ENCODE measurements around the gene AMMECR1L. TPM values are rescaled to one million over a fixed set of nuclear protein-coding genes. Genes with fewer than 3 reads are reported as not detected.
"Not testable (repeated sequence)": the region's sequence is repeated elsewhere in the genome, so short reads cannot be mapped to it uniquely, and the experiment has no call there.

Gene AMMECR1L
- total RNA-seq, result 10 to 100 TPM; 14.7 to 15.7 TPM

GRCh38 chr2:127885780-127886592 is at the start of gene AMMECR1L:
AMMECR1L (minus strand) TSS chr2:127885956; CDS start chr2:127874234, 11,722 bp downstream.
- DNase-seq, result peak; percentile 85
- not testable (repeated sequence) for H3K27me3 Mint-ChIP-seq, H3K9me3 Mint-ChIP-seq
- H3K4me1 Mint-ChIP-seq, result peaks cover 32% of the 10 kb centered on the region
- peak within 1 kb of the TSS; percentile 93 for H3K4me3 Mint-ChIP-seq
- ATAC-seq (ENCODE audit: low read depth), result peak; percentile 89
- peak within 1 kb of the TSS; percentile 91 for H3K27ac Mint-ChIP-seq
- H3K36me3 Mint-ChIP-seq, result peaks cover 14% of the 10 kb centered on the region
- POLR2A ChIA-PET, result interaction anchor here (1.5 kb wide), 1 partner anchor 205 kb away, joined by 4 read pairs; the partner anchor contains the start of gene UGGT1

GRCh38 chr2:127935337-127935736 is 49.6 kb upstream of the AMMECR1L start:
- no peak overlapping the region for H3K4me3 Mint-ChIP-seq
- DNase-seq, result no peak
- no peaks in the 10 kb centered on the region for H3K4me1 Mint-ChIP-seq
- no peaks in the 10 kb centered on the region for H3K9me3 Mint-ChIP-seq
- H3K36me3 Mint-ChIP-seq, result no peaks in the 10 kb centered on the region
- POLR2A ChIA-PET, result no interaction called here
- ATAC-seq (ENCODE audit: low read depth), result no peak
- no peak overlapping the region for H3K27ac Mint-ChIP-seq
- peaks cover 6% of the 10 kb centered on the region for H3K27me3 Mint-ChIP-seq

GRCh38 chr2:127932199-127932876 is 46.6 kb upstream of the AMMECR1L start:
- H3K36me3 Mint-ChIP-seq, result no peaks in the 10 kb centered on the region
- ATAC-seq (ENCODE audit: low read depth), result no peak
- no peaks in the 10 kb centered on the region for H3K4me1 Mint-ChIP-seq
- H3K27ac Mint-ChIP-seq, result no peak overlapping the region
- no peaks in the 10 kb centered on the region for H3K9me3 Mint-ChIP-seq
- no peak overlapping the region for H3K4me3 Mint-ChIP-seq
- no peak for DNase-seq
- POLR2A ChIA-PET, result no interaction called here
- peaks cover 10% of the 10 kb centered on the region for H3K27me3 Mint-ChIP-seq

GRCh38 chr2:127929449-127929848 is 43.7 kb upstream of the AMMECR1L start:
- no peak overlapping the region for H3K4me3 Mint-ChIP-seq
- H3K27ac Mint-ChIP-seq, result no peak overlapping the region
- POLR2A ChIA-PET, result no interaction called here
- DNase-seq (no peak), ATAC-seq (ENCODE audit: low read depth) (no peak)
- H3K4me1 Mint-ChIP-seq, result no peaks in the 10 kb centered on the region
- no peaks in the 10 kb centered on the region for H3K36me3 Mint-ChIP-seq
- no peaks in the 10 kb centered on the region for H3K9me3 Mint-ChIP-seq
- peaks cover 11% of the 10 kb centered on the region for H3K27me3 Mint-ChIP-seq

- Mint-ChIP-seq H3K4me1 (no peaks in the 10 kb centered on the region), H3K9me3 (no peaks in the 10 kb centered on the region), H3K27me3 (peaks cover 7% of the 10 kb centered on the region), H3K36me3 (no peaks in the 10 kb centered on the region), H3K4me3 (no peak overlapping the region), H3K27ac (no peak overlapping the region)
- POLR2A ChIA-PET, result no interaction called here
- ATAC-seq (ENCODE audit: low read depth) (no peak), DNase-seq (no peak)
Observed at GRCh38 chr2:127927384-127927783, 41.6 kb upstream of the AMMECR1L start.

GRCh38 chr2:127917916-127918315 is 32.2 kb upstream of the AMMECR1L start:
- no peaks in the 10 kb centered on the region for H3K27me3 Mint-ChIP-seq
- H3K9me3 Mint-ChIP-seq, result no peaks in the 10 kb centered on the region
- ATAC-seq (ENCODE audit: low read depth), result no peak
- DNase-seq, result no peak
- POLR2A ChIA-PET, result no interaction called here
- no peaks in the 10 kb centered on the region for H3K4me1 Mint-ChIP-seq
- no peaks in the 10 kb centered on the region for H3K36me3 Mint-ChIP-seq
- H3K4me3 Mint-ChIP-seq, result no peak overlapping the region
- no peak overlapping the region for H3K27ac Mint-ChIP-seq

- POLR2A ChIA-PET, result no interaction called here
Observed at GRCh38 chr2:127913808-127914457, 28.2 kb upstream of the AMMECR1L start.

GRCh38 chr2:127911737-127912136 is 26.0 kb upstream of the AMMECR1L start:
- H3K4me3 Mint-ChIP-seq, result no peak overlapping the region
- H3K27ac Mint-ChIP-seq, result no peak overlapping the region
- H3K36me3 Mint-ChIP-seq, result no peaks in the 10 kb centered on the region
- DNase-seq, result no peak
- H3K4me1 Mint-ChIP-seq, result no peaks in the 10 kb centered on the region
- POLR2A ChIA-PET, result no interaction called here
- ATAC-seq (ENCODE audit: low read depth), result no peak
- peaks cover 3% of the 10 kb centered on the region for H3K27me3 Mint-ChIP-seq
- H3K9me3 Mint-ChIP-seq, result no peaks in the 10 kb centered on the region

More at GRCh38 chr2:127913808-127914457, 28.2 kb upstream of the AMMECR1L start:
- H3K4me3 Mint-ChIP-seq, result no peak overlapping the region
- H3K36me3 Mint-ChIP-seq, result no peaks in the 10 kb centered on the region
- no peaks in the 10 kb centered on the region for H3K27me3 Mint-ChIP-seq
- H3K4me1 Mint-ChIP-seq, result no peaks in the 10 kb centered on the region
- H3K27ac Mint-ChIP-seq, result no peak overlapping the region
- no peaks in the 10 kb centered on the region for H3K9me3 Mint-ChIP-seq
- ATAC-seq (ENCODE audit: low read depth) (no peak), DNase-seq (no peak)

- POLR2A ChIA-PET, result no interaction called here
- Mint-ChIP-seq H3K27ac (no peak overlapping the region), H3K4me3 (no peak overlapping the region), H3K27me3 (peaks cover 10% of the 10 kb centered on the region), H3K36me3 (no peaks in the 10 kb centered on the region), H3K9me3 (no peaks in the 10 kb centered on the region), H3K4me1 (no peaks in the 10 kb centered on the region)
- ATAC-seq (ENCODE audit: low read depth) (no peak), DNase-seq (no peak)
Observed at GRCh38 chr2:127910415-127910814, 24.7 kb upstream of the AMMECR1L start.

- no peak overlapping the region for H3K4me3 Mint-ChIP-seq
- no peaks in the 10 kb centered on the region for H3K36me3 Mint-ChIP-seq
- ATAC-seq (ENCODE audit: low read depth), result no peak
- no peak overlapping the region for H3K27ac Mint-ChIP-seq
- POLR2A ChIA-PET, result no interaction called here
- peaks cover 11% of the 10 kb centered on the region for H3K27me3 Mint-ChIP-seq
- H3K4me1 Mint-ChIP-seq, result no peaks in the 10 kb centered on the region
- no peak for DNase-seq
- no peaks in the 10 kb centered on the region for H3K9me3 Mint-ChIP-seq
Observed at GRCh38 chr2:127909019-127909418, 23.3 kb upstream of the AMMECR1L start.

- peaks cover 11% of the 10 kb centered on the region for H3K27me3 Mint-ChIP-seq
- H3K4me3 Mint-ChIP-seq; ATAC-seq (ENCODE audit: low read depth); H3K4me1 Mint-ChIP-seq; H3K27ac Mint-ChIP-seq; DNase-seq; H3K9me3 Mint-ChIP-seq; POLR2A ChIA-PET; H3K36me3 Mint-ChIP-seq: not testable (repeated sequence)
Observed at GRCh38 chr2:127907733-127908400, 22.1 kb upstream of the AMMECR1L start.

GRCh38 chr2:127906206-127906926 is 20.6 kb upstream of the AMMECR1L start:
- H3K27ac Mint-ChIP-seq, result no peak overlapping the region
- POLR2A ChIA-PET, result no interaction called here
- no peaks in the 10 kb centered on the region for H3K9me3 Mint-ChIP-seq
- H3K27me3 Mint-ChIP-seq, result peaks cover 11% of the 10 kb centered on the region
- no peak overlapping the region for H3K4me3 Mint-ChIP-seq
- H3K36me3 Mint-ChIP-seq, result no peaks in the 10 kb centered on the region
- no peak for DNase-seq
- H3K4me1 Mint-ChIP-seq, result no peaks in the 10 kb centered on the region
- no peak for ATAC-seq (ENCODE audit: low read depth)

Measured in activated naive CD8-positive, alpha-beta T cell treated with anti-CD3 and anti-CD28 coated beads, Interleukin-2, amount 10 ng/mL, durations not matched to agents 7 days and 5 days (primary cell).